Measurements from ENCODE around the gene RNASEH2A. TPM values are rescaled to one million over a fixed set of nuclear protein-coding genes. Genes with fewer than 3 reads are reported as not detected.

Gene RNASEH2A
- total RNA-seq, 2 experiments from 2014 or later = 40.3 to 44.1 TPM

DNA sequence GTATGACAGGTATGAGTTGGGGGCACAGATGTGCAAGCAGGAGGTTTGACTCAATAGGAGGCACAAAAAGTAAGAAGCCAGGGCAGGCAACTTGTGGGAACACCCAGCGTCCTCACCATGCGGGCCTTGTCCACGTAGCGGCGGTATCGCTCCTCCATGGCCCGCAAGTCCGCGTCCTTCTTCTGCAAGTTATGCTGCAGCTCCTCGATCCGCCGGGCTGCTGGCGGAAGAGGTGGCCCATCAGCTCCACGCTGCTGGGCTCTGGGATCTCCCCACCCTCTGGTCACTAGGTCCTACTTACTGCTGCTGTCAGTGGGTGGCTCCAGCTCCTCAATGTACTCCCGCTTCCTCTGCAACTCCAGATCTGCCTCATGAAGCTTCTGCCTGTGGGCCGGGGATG, 41.7 kb upstream of the RNASEH2A start:
- Mint-ChIP-seq H3K9me3 (no peaks in the 10 kb centered on the region), H3K36me3 (ENCODE audit: low read depth) (peaks cover 2% of the 10 kb centered on the region), H3K27ac (no peak overlapping the region), H3K4me3 (no peak overlapping the region), H3K4me1 (ENCODE audit: low read depth) (peaks cover 4% of the 10 kb centered on the region), H3K27me3 (no peaks in the 10 kb centered on the region)
- POLR2A ChIA-PET = interaction anchor here (1.4 to 3.0 kb wide), 3 partner anchors 29 to 68 kb away, joined by 4 to 10 read pairs (median 9); partner anchors contain the start of genes PRDX2 and THSD8
- ATAC-seq (no peak), DNase-seq (no peak)
- intact Hi-C loops (cut with micrococcal nuclease) = loop anchor here (5.0 kb wide), 1 partner anchor 83 kb away; no protein-coding TSS in a partner anchor
- CTCF ChIA-PET = interaction anchor here (1.0 to 17.4 kb wide), 13 partner anchors 9 to 86 kb away, joined by 3 to 480 read pairs (median 5); partner anchors contain the start of genes FBXW9, JUNB, PRDX2 and RNASEH2A
- no peak for TF ChIP-seq CTCF (IDR thresholded peaks at IDR 0.05)

- no peaks in the 10 kb centered on the region for H3K9me3 Mint-ChIP-seq
- ChIA-PET POLR2A (interaction anchor here (0.8 to 3.0 kb wide), 6 partner anchors 9 to 36 kb away, joined by 4 to 10 read pairs (median 4); partner anchors contain the start of genes HOOK2, JUNB, PRDX2 and THSD8), CTCF (interaction anchor here (0.5 to 17.4 kb wide), 27 partner anchors 9 to 199 kb away, joined by 3 to 480 read pairs (median 5); partner anchors contain the start of genes DNASE2, HOOK2, JUNB and PRDX2)
- H3K36me3 Mint-ChIP-seq (ENCODE audit: low read depth) = peaks cover 2% of the 10 kb centered on the region
- H3K4me3 Mint-ChIP-seq = no peak overlapping the region
- ATAC-seq (peak; percentile 61), DNase-seq (peak; percentile 81)
- TF ChIP-seq CTCF (IDR thresholded peaks at IDR 0.05) = peak; percentile 69
- intact Hi-C loops (cut with micrococcal nuclease) = no loop called here
- no peak overlapping the region for H3K27ac Mint-ChIP-seq
- peaks cover 3% of the 10 kb centered on the region for H3K4me1 Mint-ChIP-seq (ENCODE audit: low read depth)
- H3K27me3 Mint-ChIP-seq = no peaks in the 10 kb centered on the region
Observed at GRCh38 chr19:12766051-12766521, 40.3 kb upstream of the RNASEH2A start.

- no peaks in the 10 kb centered on the region for H3K27me3 Mint-ChIP-seq
- POLR2A ChIA-PET = interaction anchor here (0.6 to 3.0 kb wide), 5 partner anchors 11 to 35 kb away, joined by 3 to 9 read pairs (median 3); partner anchors contain the start of genes JUNB, PRDX2 and THSD8
- no peak for DNase-seq
- H3K36me3 Mint-ChIP-seq (ENCODE audit: low read depth) = peaks cover 2% of the 10 kb centered on the region
- H3K4me1 Mint-ChIP-seq (ENCODE audit: low read depth) = peaks cover 3% of the 10 kb centered on the region
- intact Hi-C loops (cut with micrococcal nuclease) = no loop called here
- CTCF ChIA-PET = interaction anchor here (1.0 to 17.4 kb wide), 9 partner anchors 10 to 110 kb away, joined by 3 to 480 read pairs (median 5); partner anchors contain the start of genes JUNB, PRDX2, RTBDN and THSD8
- TF ChIP-seq CTCF (IDR thresholded peaks at IDR 0.05) = no peak
- H3K9me3 Mint-ChIP-seq = no peaks in the 10 kb centered on the region
- no peak for ATAC-seq
- H3K4me3 Mint-ChIP-seq = no peak overlapping the region
- no peak overlapping the region for H3K27ac Mint-ChIP-seq
Observed at GRCh38 chr19:12767150-12767549, 39.2 kb upstream of the RNASEH2A start.

- Mint-ChIP-seq H3K27me3 (no peaks in the 10 kb centered on the region), H3K9me3 (no peaks in the 10 kb centered on the region), H3K4me1 (ENCODE audit: low read depth) (peaks cover 3% of the 10 kb centered on the region), H3K27ac (no peak overlapping the region), H3K36me3 (ENCODE audit: low read depth) (peaks cover 2% of the 10 kb centered on the region), H3K4me3 (no peak overlapping the region)
- ChIA-PET CTCF (interaction anchor here (1.0 to 17.4 kb wide), 6 partner anchors 10 to 109 kb away, joined by 3 to 480 read pairs (median 21); partner anchors contain the start of genes JUNB, PRDX2 and THSD8), POLR2A (interaction anchor here (0.6 to 0.8 kb wide), 4 partner anchors 11 to 29 kb away, joined by 3 read pairs; partner anchors contain the start of gene JUNB)
- DNase-seq (no peak), ATAC-seq (no peak)
- no peak for TF ChIP-seq CTCF (IDR thresholded peaks at IDR 0.05)
- intact Hi-C loops (cut with micrococcal nuclease) = no loop called here
Observed at GRCh38 chr19:12767666-12768065, 38.7 kb upstream of the RNASEH2A start.

DNA sequence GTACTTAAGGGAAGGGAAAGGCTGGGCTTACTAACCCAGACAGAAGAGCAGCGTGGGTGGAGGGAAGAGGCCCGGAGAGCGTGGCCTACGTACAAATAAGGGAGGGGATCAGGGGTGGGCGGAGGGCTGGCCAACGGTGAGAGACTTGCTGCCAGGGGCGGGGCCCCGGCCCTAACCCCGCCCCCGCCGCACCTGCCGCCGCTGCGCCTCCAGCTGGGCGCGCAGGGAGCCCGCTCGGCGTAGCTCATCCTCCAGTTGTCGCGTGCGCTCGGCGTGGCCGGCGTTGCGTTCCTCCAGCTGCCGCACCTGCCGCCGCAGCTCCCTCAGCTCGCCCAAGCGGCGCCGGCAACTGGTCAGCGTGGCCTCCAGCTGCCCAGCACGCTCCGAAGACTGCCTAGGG, 36.7 kb upstream of the RNASEH2A start:
- no peaks in the 10 kb centered on the region for H3K9me3 Mint-ChIP-seq
- ChIA-PET CTCF (interaction anchor here (0.6 to 17.4 kb wide), 5 partner anchors 9 to 78 kb away, joined by 3 to 480 read pairs (median 10); partner anchors contain the start of genes JUNB, PRDX2, RNASEH2A and THSD8), POLR2A (interaction anchor here (0.8 kb wide), 1 partner anchor 25 kb away, joined by 4 read pairs; no protein-coding TSS in a partner anchor)
- H3K36me3 Mint-ChIP-seq (ENCODE audit: low read depth) = peaks cover 2% of the 10 kb centered on the region
- H3K4me3 Mint-ChIP-seq = peak overlapping the region; percentile 49
- no peak for TF ChIP-seq CTCF (IDR thresholded peaks at IDR 0.05)
- H3K27me3 Mint-ChIP-seq = no peaks in the 10 kb centered on the region
- intact Hi-C loops (cut with micrococcal nuclease) = no loop called here
- no peak overlapping the region for H3K27ac Mint-ChIP-seq
- ATAC-seq = peak; percentile 91
- peaks cover 12% of the 10 kb centered on the region for H3K4me1 Mint-ChIP-seq (ENCODE audit: low read depth)
- peak; percentile 84 for DNase-seq

Measured in activated CD8-positive, alpha-beta T cell treated with anti-CD3 and anti-CD28 coated beads for 36 hours (primary cell).